Psoas muscle (tissue), 8 donors: ENCODE data around the gene S100A10. TPM values are rescaled to one million over a fixed set of nuclear protein-coding genes. Genes with fewer than 3 reads are reported as not detected.
A peak's percentile ranks its signal among the peaks of the same experiment; 100 is the strongest.

Experiments
- ATAC-seq, 4 donors: fragments of 200-7000 bp; cut with Tn5 transposase; one replicate each; pipeline ENCODE4 v1.9.1; 2020; ENCODE audit warnings: moderate library complexity in 3 of 4, mild to moderate bottlenecking in 2 of 4
- DNase-seq, 2 donors: peaks; one replicate each; pipeline ENCODE4 v3.0.0-alpha.2; 2020
- H3K27ac ChIP-seq: fragments of 200-600 bp; one replicate; pipeline ENCODE4 v1.8.0; 2022
- H3K27me3 ChIP-seq, 3 donors: fragments of 200-600 bp in 1 of 3; one replicate each; pipeline versions ENCODE4 v1.6.1 to v1.8.0; 2013 to 2022; ENCODE audit warnings: low read length in 2 of 3, mild to moderate bottlenecking in 2 of 3, moderate library complexity in 1 of 3; ENCODE audit not compliant: insufficient read depth in 3 of 3
- H3K36me3 ChIP-seq, 2 donors: fragments of 200-600 bp in 1 of 2; one replicate each; pipeline versions ENCODE4 v1.6.1 to v1.8.0; 2013 to 2022; ENCODE audit warnings: low read depth in 1 of 2, mild to moderate bottlenecking in 1 of 2, moderate library complexity in 1 of 2; ENCODE audit not compliant: insufficient read depth in 1 of 2
- H3K4me1 ChIP-seq: fragments of 200-600 bp; one replicate; pipeline ENCODE4 v1.8.0; 2022
- H3K4me3 ChIP-seq: fragments of 200-600 bp; one replicate; pipeline ENCODE4 v1.8.0; 2022; ENCODE audit warnings: mild to moderate bottlenecking
- H3K9me3 ChIP-seq: fragments of 200-600 bp; one replicate; pipeline ENCODE4 v1.8.0; 2022
- CTCF ChIP-seq: fragments of 200-600 bp; IDR thresholded peaks from one replicate; pipeline ENCODE4 v1.8.0; 2022; ENCODE audit warnings: antibody characterized with exemption
- WGBS, 3 donors: extraction: QIAGEN DNeasy Blood & Tissue Kit; methylation state at CpG; one replicate each; pipeline versions ENCODE4 v1.1.6 to v1.1.7; 2013; 5-methylcytosine and 5-hydroxymethylcytosine counted together
- intact Hi-C, 2 donors: fragments of 100-400 bp; cut with DNase I; formaldehyde crosslinking; loops; one replicate each; pipeline versions ENCODE4 v1.11.0 to v1.14.2; 2022
- polyA plus RNA-seq, 3 donors: library from polyadenylated mRNA; stranded (reverse); fragments of 200-250 nt; gene quantifications; one replicate each; pipeline ENCODE4 v1.2.3, GENCODE V29; 2013
- total RNA-seq, 4 donors: library from RNA; stranded (reverse); fragmentation: NEBNext Ultra II Directional in 2 of 4; extraction: Animal tissue kit (Norgen Biotek cat#: 25700) in 2 of 4; gene quantifications; one replicate each; pipeline versions ENCODE4 v1.2.1 to v1.2.4, GENCODE V29; 2021 to 2023
- donor health status: healthy with polysubstance abuse.
- donor health status: DM: no; HTN: no; CAD: no; lungs with moderate emphysema.
- donor health status: Bipolar disorder and iron deficiency.
- donor health status: healthy.
- donor health status: DM: yes; HTN: yes; CAD: no.
- donor health status: DM: no; HTN: no; CAD: no.
- donor health status: DM: no; HTN: no; CAD: no.
- donor health status: DM: yes; HTN: yes; CAD: no.

S100A10 gene
- total and polyA plus RNA-seq, 7 donors, result 30.5 to 414 (median 61.6) TPM

GRCh38 chr1:152034324-152034653 is 40.6 kb upstream of the S100A10 start:
- intact Hi-C loops, result no loop called here
- H3K36me3 ChIP-seq, result peaks cover 12 to 24% of the 10 kb centered on the region in 2 donors
- ATAC-seq, result peak in 3 of 4 donors; percentile 21 to 29 (median 21)
- H3K4me3 ChIP-seq, result peak overlapping the region; percentile 69
- H3K4me1 ChIP-seq, result peaks cover 8% of the 10 kb centered on the region
- no peaks in the 10 kb centered on the region for H3K9me3 ChIP-seq
- peak overlapping the region; percentile 83 for H3K27ac ChIP-seq
- H3K27me3 ChIP-seq, result peaks cover 0 to 25% (median 0%) of the 10 kb centered on the region in 3 donors
- WGBS, 3 donors, result 67 to 75% (median 67%) methylated on average over 1 of the region's 1 CpG
- TF ChIP-seq CTCF, result no peak
- DNase-seq, result no peak

GRCh38 chr1:152029929-152030211 is 36.2 kb upstream of the S100A10 start:
- H3K27ac ChIP-seq, result no peak overlapping the region
- no peaks in the 10 kb centered on the region for H3K9me3 ChIP-seq
- no peak for DNase-seq
- H3K4me1 ChIP-seq, result peaks cover 4% of the 10 kb centered on the region
- intact Hi-C loops, result no loop called here
- no peak for TF ChIP-seq CTCF
- 86 to 92% (median 88%) methylated on average over 4 of the region's 4 CpGs for WGBS, 3 donors
- H3K4me3 ChIP-seq, result no peak overlapping the region
- H3K36me3 ChIP-seq, result peaks cover 12 to 24% of the 10 kb centered on the region in 2 donors
- no peak for ATAC-seq
- no peaks in the 10 kb centered on the region for H3K27me3 ChIP-seq

- DNase-seq, result no peak
- 81 to 88% (median 85%) methylated on average over 8 of the region's 8 CpGs for WGBS, 3 donors
- Histone ChIP-seq H3K36me3 (peaks cover 12 to 24% of the 10 kb centered on the region in 2 donors), H3K27ac (no peak overlapping the region), H3K27me3 (peaks cover 0 to 3% (median 0%) of the 10 kb centered on the region in 3 donors), H3K4me1 (no peaks in the 10 kb centered on the region), H3K4me3 (no peak overlapping the region), H3K9me3 (no peaks in the 10 kb centered on the region)
- ATAC-seq, result no peak
- TF ChIP-seq CTCF, result no peak
- intact Hi-C loops, result no loop called here
These were observed 35.7 kb upstream of the S100A10 start for GRCh38 chr1:152029144-152029928.

- Histone ChIP-seq H3K4me1 (no peaks in the 10 kb centered on the region), H3K9me3 (no peaks in the 10 kb centered on the region), H3K36me3 (peaks cover 2 to 8% of the 10 kb centered on the region in 2 donors), H3K27ac (no peak overlapping the region), H3K4me3 (no peak overlapping the region), H3K27me3 (peaks cover 0 to 7% (median 0%) of the 10 kb centered on the region in 3 donors)
- intact Hi-C loops, result no loop called here
- no peak for DNase-seq
- WGBS, 3 donors, result 48 to 51% (median 51%) methylated on average over 3 of the region's 3 CpGs
- TF ChIP-seq CTCF, result no peak
- no peak for ATAC-seq
These were observed 33.2 kb upstream of the S100A10 start for GRCh38 chr1:152026895-152027294.

GRCh38 chr1:152024223-152024622 is 30.6 kb upstream of the S100A10 start:
- no peak for DNase-seq
- TF ChIP-seq CTCF, result no peak
- H3K27me3 ChIP-seq, result peaks cover 0 to 7% (median 0%) of the 10 kb centered on the region in 3 donors
- no peaks in the 10 kb centered on the region for H3K9me3 ChIP-seq
- H3K4me1 ChIP-seq, result no peaks in the 10 kb centered on the region
- H3K36me3 ChIP-seq, result no peaks in the 10 kb centered on the region
- no peak overlapping the region for H3K4me3 ChIP-seq
- 63 to 73% (median 68%) methylated on average over 4 of the region's 4 CpGs for WGBS, 3 donors
- intact Hi-C loops, result no loop called here
- no peak overlapping the region for H3K27ac ChIP-seq
- ATAC-seq, result no peak
